ENCODE results near the gene SORCS3. TPM values are rescaled to one million over a fixed set of nuclear protein-coding genes. Genes with fewer than 3 reads are reported as not detected.

The SORCS3 gene
- total RNA-seq, 1 donor from 2014 or later = not detected

GRCh38 chr10:104650072-104650471 lies 9.0 kb downstream of the SORCS3 start:
- peak; percentile 11 for TF ChIP-seq CTCF (IDR thresholded peaks at IDR 0.05; ENCODE audit: insufficient read depth, low read length, severe bottlenecking)
- Histone ChIP-seq H3K4me3 (ENCODE audit: low read depth, low read length) (no peak overlapping the region), H3K36me3 (ENCODE audit: control insufficient read depth, insufficient read depth, low read length) (no peaks in the 10 kb centered on the region), H3K27me3 (ENCODE audit: control insufficient read depth, insufficient read depth, low read length) (no peaks in the 10 kb centered on the region)
- peak; percentile 2 for DNase-seq (ENCODE audit: low read depth)
- FAIRE-seq = no peak

- H3K4me3 ChIP-seq (ENCODE audit: low read depth, low read length) = no peak overlapping the region
- FAIRE-seq (no peak), DNase-seq (ENCODE audit: low read depth) (no peak)
- no peaks in the 10 kb centered on the region for H3K36me3 ChIP-seq (ENCODE audit: control insufficient read depth, insufficient read depth, low read length)
- no peaks in the 10 kb centered on the region for H3K27me3 ChIP-seq (ENCODE audit: control insufficient read depth, insufficient read depth, low read length)
- no peak for TF ChIP-seq CTCF (IDR thresholded peaks at IDR 0.05; ENCODE audit: insufficient read depth, low read length, severe bottlenecking)
These were observed 9.7 kb downstream of the SORCS3 start for GRCh38 chr10:104650635-104651331.

- H3K36me3 ChIP-seq (ENCODE audit: control insufficient read depth, insufficient read depth, low read length) = no peaks in the 10 kb centered on the region
- no peak for TF ChIP-seq CTCF (IDR thresholded peaks at IDR 0.05; ENCODE audit: insufficient read depth, low read length, severe bottlenecking)
- no peaks in the 10 kb centered on the region for H3K27me3 ChIP-seq (ENCODE audit: control insufficient read depth, insufficient read depth, low read length)
- DNase-seq (ENCODE audit: low read depth) (no peak), FAIRE-seq (no peak)
- H3K4me3 ChIP-seq (ENCODE audit: low read depth, low read length) = no peak overlapping the region
These were observed 15.9 kb downstream of the SORCS3 start for GRCh38 chr10:104657036-104657435.

- DNase-seq (ENCODE audit: low read depth) (no peak), FAIRE-seq (no peak)
- Histone ChIP-seq H3K36me3 (ENCODE audit: control insufficient read depth, insufficient read depth, low read length) (no peaks in the 10 kb centered on the region), H3K4me3 (ENCODE audit: low read depth, low read length) (no peak overlapping the region), H3K27me3 (ENCODE audit: control insufficient read depth, insufficient read depth, low read length) (no peaks in the 10 kb centered on the region)
- TF ChIP-seq CTCF (IDR thresholded peaks at IDR 0.05; ENCODE audit: insufficient read depth, low read length, severe bottlenecking) = no peak
These were observed 16.4 kb downstream of the SORCS3 start for GRCh38 chr10:104657457-104657856.

- no peak for FAIRE-seq
- H3K4me3 ChIP-seq (ENCODE audit: low read depth, low read length) = no peak overlapping the region
- no peaks in the 10 kb centered on the region for H3K27me3 ChIP-seq (ENCODE audit: control insufficient read depth, insufficient read depth, low read length)
These were observed 17.0 kb downstream of the SORCS3 start for GRCh38 chr10:104658067-104658466.

More at GRCh38 chr10:104658067-104658466, 17.0 kb downstream of the SORCS3 start:
- DNase-seq (ENCODE audit: low read depth) = no peak
- H3K36me3 ChIP-seq (ENCODE audit: control insufficient read depth, insufficient read depth, low read length) = no peaks in the 10 kb centered on the region
- no peak for TF ChIP-seq CTCF (IDR thresholded peaks at IDR 0.05; ENCODE audit: insufficient read depth, low read length, severe bottlenecking)

Data from bronchial epithelial cell (primary cell).